ENCODE data around the gene NDST3. TPM values are rescaled to one million over a fixed set of nuclear protein-coding genes. Genes with fewer than 3 reads are reported as not detected.

The NDST3 gene
- total and polyA plus RNA-seq, 8 donors = 0.13 to 1.5 (median 0.37) TPM; not detected in 3

DNA sequence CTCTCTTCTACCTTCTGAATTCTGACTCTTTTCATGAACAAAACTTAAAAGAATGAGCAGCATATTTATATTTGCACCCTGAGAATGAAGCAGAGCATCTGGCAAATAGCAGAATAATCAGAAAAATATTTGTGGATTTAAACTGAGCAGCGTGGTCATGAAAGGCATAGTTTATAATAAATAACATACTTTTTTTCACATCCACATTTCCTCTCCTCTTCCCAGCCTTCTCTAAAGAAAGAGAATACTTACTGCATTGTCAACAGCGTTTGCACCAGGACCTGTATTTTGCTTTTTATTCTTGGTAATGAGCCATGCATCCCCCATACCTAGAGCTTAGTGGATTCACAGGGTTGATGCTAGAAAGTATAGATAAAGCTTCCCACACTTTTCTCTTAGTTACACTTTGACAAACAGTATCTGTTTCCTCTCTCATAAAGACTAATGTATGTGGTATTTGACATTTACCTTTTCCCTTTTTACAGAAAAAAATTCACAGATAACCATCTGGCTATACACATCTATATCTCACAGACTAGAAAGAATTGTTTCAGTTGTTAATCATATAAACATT, 187.0 kb downstream of the NDST3 start:
- Histone ChIP-seq H3K4me3 (no peak overlapping the region), H3K9me3 (no peaks in the 10 kb centered on the region), H3K27ac (no peak overlapping the region), H3K4me1 (peaks cover 0 to 6% (median 0%) of the 10 kb centered on the region in 4 donors), H3K27me3 (no peaks in the 10 kb centered on the region), H3K36me3 (no peaks in the 10 kb centered on the region)
- WGBS, 5 donors = 38 to 52% (median 48%) methylated on average over 2 of the region's 2 CpGs
- DNase-seq = no peak
- intact Hi-C loops (cut with DNase I; ENCODE audit: low total_unique reads) = no loop called here
- no peak for TF ChIP-seq EP300 (IDR thresholded peaks at IDR 0.05)
- TF ChIP-seq POLR2A (IDR thresholded peaks at IDR 0.05) = no peak
- TF ChIP-seq CTCF (IDR thresholded peaks at IDR 0.05) = no peak
- no peak for TF ChIP-seq POLR2AphosphoS5 (IDR thresholded peaks at IDR 0.05)

GRCh38 chr4:118224243-118224829, 190.1 kb downstream of the NDST3 start:
- Histone ChIP-seq H3K4me1 (peaks cover 0 to 6% (median 0%) of the 10 kb centered on the region in 4 donors), H3K27ac (no peak overlapping the region), H3K27me3 (no peaks in the 10 kb centered on the region), H3K4me3 (no peak overlapping the region), H3K9me3 (no peaks in the 10 kb centered on the region), H3K36me3 (no peaks in the 10 kb centered on the region)
- TF ChIP-seq POLR2AphosphoS5 (IDR thresholded peaks at IDR 0.05) = no peak
- peak in 4 of 7 experiments; percentile 6 to 62 (median 44) for TF ChIP-seq CTCF (IDR thresholded peaks at IDR 0.05)
- WGBS, 5 donors = 4 to 11% (median 8%) methylated on average over 3 of the region's 3 CpGs
- peak in 1 of 2 donors; percentile 73 for DNase-seq
- intact Hi-C loops (cut with DNase I; ENCODE audit: low total_unique reads) = no loop called here

- TF ChIP-seq EP300 (IDR thresholded peaks at IDR 0.05) (no peak), POLR2AphosphoS5 (IDR thresholded peaks at IDR 0.05) (no peak), POLR2A (IDR thresholded peaks at IDR 0.05) (no peak), CTCF (IDR thresholded peaks at IDR 0.05) (no peak)
- 74 to 85% (median 79%) methylated on average over 4 of the region's 4 CpGs for WGBS, 5 donors
- DNase-seq = no peak
- Histone ChIP-seq H3K4me3 (no peak overlapping the region), H3K4me1 (peaks cover 0 to 6% (median 0%) of the 10 kb centered on the region in 4 donors), H3K9me3 (no peaks in the 10 kb centered on the region), H3K36me3 (no peaks in the 10 kb centered on the region), H3K27me3 (no peaks in the 10 kb centered on the region), H3K27ac (no peak overlapping the region)
- intact Hi-C loops (cut with DNase I; ENCODE audit: low total_unique reads) = no loop called here
Measured at GRCh38 chr4:118225511-118225910, 191.2 kb downstream of the NDST3 start.

GRCh38 chr4:118226311-118227010, 192.2 kb downstream of the NDST3 start:
- H3K9me3 ChIP-seq = no peaks in the 10 kb centered on the region
- DNase-seq = no peak
- no peaks in the 10 kb centered on the region for H3K36me3 ChIP-seq
- H3K4me3 ChIP-seq = no peak overlapping the region
- no peaks in the 10 kb centered on the region for H3K27me3 ChIP-seq
- TF ChIP-seq POLR2A (IDR thresholded peaks at IDR 0.05) (no peak), EP300 (IDR thresholded peaks at IDR 0.05) (no peak), CTCF (IDR thresholded peaks at IDR 0.05) (no peak), POLR2AphosphoS5 (IDR thresholded peaks at IDR 0.05) (no peak)
- intact Hi-C loops (cut with DNase I; ENCODE audit: low total_unique reads) = no loop called here
- H3K27ac ChIP-seq = no peak overlapping the region
- H3K4me1 ChIP-seq = peaks cover 0 to 6% (median 0%) of the 10 kb centered on the region in 4 donors
- 67 to 80% (median 79%) methylated on average over 7 of the region's 7 CpGs for WGBS, 5 donors
